H1 (cell line): ENCODE data around the gene UBE2L6. TPM values are rescaled to one million over a fixed set of nuclear protein-coding genes. Genes with fewer than 3 reads are reported as not detected.

Experiments
- CHD1 ChIP-seq: IDR thresholded peaks from 2 replicates; pipeline ENCODE4 v1.6.1; 2012; ENCODE audit warnings: low read depth, low read length, improper control_type of control experiment
- NANOG ChIP-seq: IDR thresholded peaks from 2 replicates; pipeline ENCODE4 v1.6.1; 2011; ENCODE audit warnings: low read length, low read depth, mild to moderate bottlenecking, inconsistent platforms; ENCODE audit not compliant: insufficient read depth, poor library complexity, severe bottlenecking
- ZNF274 ChIP-seq: IDR thresholded peaks from 2 replicates; pipeline ENCODE4 v1.7.0; 2012; ENCODE audit warnings: low read length, borderline replicate concordance; ENCODE audit errors: extremely low read depth
- polyA plus RNA-seq, 7 experiments: library from polyadenylated mRNA; depleted of rRNA in 3 of 7; stranded (reverse) in 5 of 7; unstranded in 2 of 7; fragments of >200 nt in 5 of 7; fragments of 200-250 nt in 2 of 7; gene quantifications; 1 replicate in 5 of 7; 2 replicates in 1 of 7; 4 replicates in 1 of 7; pipeline versions ENCODE4 v1.2.1 to v1.2.3, GENCODE V29; 2011 to 2013; ENCODE audit warnings: missing spikeins in 2 of 7, mixed read lengths in 2 of 7
- total RNA-seq: library from RNA; stranded (reverse); fragmentation: NEBNext Ultra II Directional; extraction: Animal tissue kit (Norgen Biotek cat#: 25700); gene quantifications from 2 replicates; pipeline ENCODE4 v1.2.1, GENCODE V29; 2021

Gene UBE2L6
- total and polyA plus RNA-seq, 2 of the 8 experiments (the other 6 are each of a cell fraction or from before 2014, with no cell fraction given): 67.8 to 89.2 TPM

DNA sequence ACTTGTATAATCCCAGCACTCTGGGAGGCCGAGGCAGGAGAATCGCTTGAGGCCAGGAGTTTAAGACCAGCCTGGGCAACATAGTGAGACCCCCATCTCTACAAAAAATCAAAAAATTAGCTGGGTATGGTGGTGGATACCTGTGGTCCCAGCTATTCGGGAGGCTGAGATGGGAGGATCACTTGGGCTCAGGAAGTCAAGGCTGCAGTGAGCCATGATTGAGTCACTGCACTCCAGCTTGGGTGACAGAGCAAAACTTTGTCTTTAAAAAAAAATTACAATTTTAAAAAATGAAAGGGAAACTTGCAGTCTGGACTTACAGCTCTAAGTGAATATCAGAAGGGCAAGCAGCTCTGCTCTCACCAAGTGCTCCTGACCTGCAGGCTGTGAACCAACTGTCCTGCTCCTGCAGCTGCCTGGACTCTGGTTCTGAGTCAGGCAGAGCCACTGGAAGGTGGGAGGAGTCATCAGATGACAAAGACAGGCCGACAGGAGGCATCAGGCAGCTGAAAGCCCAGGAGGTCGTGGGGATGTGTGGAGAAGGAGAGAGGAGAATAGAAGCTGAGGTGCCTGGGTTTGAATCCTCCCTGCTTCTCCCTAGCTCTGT lies 20.5 kb downstream of the UBE2L6 start (continued):
- TF ChIP-seq NANOG (no peak), CHD1 (no peak), ZNF274 (no peak)
